CD4-positive, alpha-beta T cell (primary cell): Measurements from ENCODE around the gene CSTPP1. TPM values are rescaled to one million over a fixed set of nuclear protein-coding genes. Genes with fewer than 3 reads are reported as not detected.

ENCODE experiments used
- ATAC-seq: fragments of 200-7000 bp; cut with Tn5 transposase; one replicate; pipeline ENCODE4 v1.10.0; 2022; ENCODE audit warnings: mild to moderate bottlenecking; ENCODE audit not compliant: poor library complexity
- CTCF ChIA-PET: fragments of 350-600 bp; sonication (Branson Sonifier 250); formaldehyde crosslinking; loops from one replicate; lab custom pipeline; 2021; ENCODE audit warnings: antibody characterized with exemption, inconsistent platforms; lab: Charles Lee
- POLR2A ChIA-PET: fragments of 350-600 bp; sonication (Branson Sonifier 250); formaldehyde crosslinking; loops from one replicate; lab custom pipeline; 2021; ENCODE audit warnings: antibody characterized with exemption, inconsistent platforms; lab: Charles Lee
- DNase-seq, 14 experiments: peaks; one replicate each; pipeline ENCODE4 v3.0.0-alpha.2; 2013 to 2020; ENCODE audit warnings: mixed read lengths in 2 of 14
- H3K27ac ChIP-seq, 2 donors: one replicate each; pipeline versions ENCODE4 v1.5.1 to v1.7.0; 2013; ENCODE audit warnings: low read length in 2 of 2, low read depth in 1 of 2, mild to moderate bottlenecking in 1 of 2
- H3K27me3 ChIP-seq, 2 experiments: 1 replicate in 1 of 2; 2 replicates in 1 of 2; pipeline versions ENCODE4 v1.6.1 to v1.7.0; 2013; ENCODE audit warnings: low read length in 2 of 2, control low read depth in 1 of 2, mild to moderate bottlenecking in 1 of 2, moderate library complexity in 1 of 2; ENCODE audit not compliant: insufficient read depth in 2 of 2, control insufficient read depth in 1 of 2
- H3K36me3 ChIP-seq: one replicate; pipeline ENCODE4 v1.6.1; 2013; ENCODE audit warnings: low read length, control low read depth; ENCODE audit not compliant: insufficient read depth
- H3K4me1 ChIP-seq: one replicate; pipeline ENCODE4 v1.6.1; 2013; ENCODE audit warnings: low read length, control low read depth; ENCODE audit not compliant: insufficient read depth
- H3K4me3 ChIP-seq: one replicate; pipeline ENCODE4 v1.5.1; 2013; ENCODE audit warnings: mild to moderate bottlenecking, low read length, moderate library complexity
- H3K9me3 ChIP-seq, 2 experiments: 1 replicate in 1 of 2; 2 replicates in 1 of 2; pipeline versions ENCODE4 v1.6.1 to v1.7.0; 2013; ENCODE audit warnings: low read length in 2 of 2, mild to moderate bottlenecking in 2 of 2, control low read depth in 1 of 2, moderate library complexity in 1 of 2; ENCODE audit not compliant: control insufficient read depth in 1 of 2, insufficient read depth in 1 of 2
- H3K27ac Mint-ChIP-seq: one replicate; pipeline ENCODE4 v1.8.0; 2020; ENCODE audit warnings: mixed read lengths
- H3K27me3 Mint-ChIP-seq: one replicate; pipeline ENCODE4 v1.8.0; 2021; ENCODE audit warnings: mixed read lengths
- H3K36me3 Mint-ChIP-seq: one replicate; pipeline ENCODE4 v1.8.0; 2021; ENCODE audit warnings: low read depth, mixed read lengths
- H3K4me1 Mint-ChIP-seq: one replicate; pipeline ENCODE4 v1.8.0; 2021; ENCODE audit warnings: low read depth, mixed read lengths
- H3K4me3 Mint-ChIP-seq: one replicate; pipeline ENCODE4 v1.8.0; 2020; ENCODE audit warnings: mild to moderate bottlenecking, mixed read lengths
- H3K9me3 Mint-ChIP-seq: one replicate; pipeline ENCODE4 v1.8.0; 2020; ENCODE audit warnings: mixed read lengths
- CTCF ChIP-seq: fragments of 200-600 bp; IDR thresholded peaks from one replicate; pipeline ENCODE4 v1.8.0; 2022; ENCODE audit warnings: antibody characterized with exemption, mild to moderate bottlenecking
- intact Hi-C, 2 experiments: fragments of 100-400 bp; cut with DNase I in 1 of 2; cut with micrococcal nuclease in 1 of 2; formaldehyde crosslinking; loops; one replicate each; pipeline versions ENCODE4 v1.15.1 to v1.9.0; 2023 to 2025; cut with DNase I, micrococcal nuclease
- total RNA-seq, 174 experiments: library from RNA in 2 of 174; stranded (reverse) in 2 of 174; gene quantifications; one replicate each; pipeline ENCODE4 v1.2.3 and lab custom pipeline; 2021 to 2026

CSTPP1 gene
- total RNA-seq, 2 experiments from 2014 or later: 6.6 to 7.3 TPM

DNA sequence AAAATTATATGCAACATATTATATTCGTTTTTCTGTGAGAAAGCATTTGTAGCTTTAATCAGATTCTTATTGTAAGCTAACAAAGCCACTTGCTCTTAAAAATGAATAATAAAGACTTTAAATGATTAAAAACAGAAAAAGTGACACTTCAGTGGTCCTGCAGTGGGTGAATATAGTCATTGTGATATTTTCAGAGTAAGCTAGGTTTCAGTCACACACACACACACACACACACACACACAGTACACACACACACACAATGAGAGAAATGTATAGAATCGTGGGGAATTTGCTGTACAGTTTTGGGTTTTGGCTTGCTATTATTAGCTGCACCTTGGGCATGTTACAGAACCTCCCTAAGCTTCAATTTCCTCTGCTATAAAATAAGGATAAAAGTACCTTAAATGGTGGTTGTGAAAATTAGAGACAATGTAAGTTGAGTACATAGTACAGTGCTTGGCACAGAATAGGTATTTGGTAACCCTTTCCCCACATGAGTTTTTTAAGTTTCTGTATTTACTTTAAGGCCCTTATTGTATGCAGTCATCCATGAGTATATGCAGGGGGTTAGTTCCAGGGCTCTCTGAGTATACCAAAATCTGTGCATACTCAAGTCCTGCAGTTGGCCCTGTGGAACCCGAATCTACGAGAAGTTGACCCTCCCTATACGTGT lies 39.8 kb downstream of the CSTPP1 start:
- Histone ChIP-seq H3K27me3 (no peaks in the 10 kb centered on the region), H3K4me1 (no peaks in the 10 kb centered on the region), H3K9me3 (no peaks in the 10 kb centered on the region), H3K36me3 (no peaks in the 10 kb centered on the region), H3K27ac (no peak overlapping the region), H3K4me3 (no peak overlapping the region)
- Mint-ChIP-seq H3K4me1 (no peaks in the 10 kb centered on the region), H3K27me3 (no peaks in the 10 kb centered on the region), H3K9me3 (no peaks in the 10 kb centered on the region), H3K27ac (no peak overlapping the region), H3K36me3 (no peaks in the 10 kb centered on the region), H3K4me3 (no peak overlapping the region)
- intact Hi-C loops: no loop called here
- ChIA-PET POLR2A (no interaction called here), CTCF (interaction anchor here (0.6 kb wide), 1 partner anchor 115 kb away, joined by 4 read pairs; no protein-coding TSS in a partner anchor)
- ATAC-seq: no peak
- no peak for DNase-seq
- no peak for TF ChIP-seq CTCF

DNA sequence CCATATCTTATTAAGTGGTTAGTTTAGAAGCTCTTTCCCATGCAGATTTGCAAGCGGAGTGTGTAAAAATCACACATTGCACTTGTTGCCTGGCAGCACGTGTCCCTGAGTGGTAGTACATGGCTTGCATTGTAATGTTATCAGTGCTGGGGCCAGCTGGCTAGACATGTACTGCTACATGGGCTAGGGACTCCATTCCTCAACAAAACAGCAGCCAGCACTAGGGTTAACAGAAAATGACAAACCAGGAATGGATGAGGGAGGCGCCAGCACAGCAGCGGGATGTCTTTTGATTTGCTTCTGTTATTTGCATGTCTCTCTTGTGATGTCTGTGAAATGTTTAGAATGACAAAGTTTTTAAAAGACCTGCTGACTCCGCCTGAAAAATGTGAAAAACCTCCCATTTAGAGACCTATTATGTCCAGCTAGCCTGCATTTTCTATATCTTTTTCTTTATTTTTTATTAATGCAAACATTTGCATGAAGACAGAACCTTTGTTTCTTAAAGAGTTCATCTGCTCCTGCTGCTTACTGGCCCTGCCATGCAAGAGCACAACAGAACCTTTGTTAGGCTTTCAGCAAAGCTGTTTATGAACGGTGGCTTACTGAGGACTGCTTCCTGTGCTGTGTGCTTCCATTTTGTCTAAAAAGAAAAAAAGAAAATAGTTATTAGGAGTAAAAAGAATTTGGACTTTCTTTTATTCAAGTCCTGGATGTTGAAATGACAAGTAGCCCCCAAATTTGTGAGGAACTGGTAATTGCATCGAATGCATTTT lies 40.7 kb downstream of the CSTPP1 start:
- Mint-ChIP-seq H3K27me3 (no peaks in the 10 kb centered on the region), H3K4me3 (no peak overlapping the region), H3K9me3 (no peaks in the 10 kb centered on the region), H3K4me1 (no peaks in the 10 kb centered on the region), H3K27ac (no peak overlapping the region), H3K36me3 (no peaks in the 10 kb centered on the region)
- Histone ChIP-seq H3K4me1 (no peaks in the 10 kb centered on the region), H3K27me3 (no peaks in the 10 kb centered on the region), H3K36me3 (no peaks in the 10 kb centered on the region), H3K4me3 (no peak overlapping the region), H3K27ac (no peak overlapping the region), H3K9me3 (no peaks in the 10 kb centered on the region)
- ChIA-PET POLR2A (no interaction called here), CTCF (no interaction called here)
- intact Hi-C loops: no loop called here
- no peak for ATAC-seq
- TF ChIP-seq CTCF: no peak
- DNase-seq: no peak

DNA sequence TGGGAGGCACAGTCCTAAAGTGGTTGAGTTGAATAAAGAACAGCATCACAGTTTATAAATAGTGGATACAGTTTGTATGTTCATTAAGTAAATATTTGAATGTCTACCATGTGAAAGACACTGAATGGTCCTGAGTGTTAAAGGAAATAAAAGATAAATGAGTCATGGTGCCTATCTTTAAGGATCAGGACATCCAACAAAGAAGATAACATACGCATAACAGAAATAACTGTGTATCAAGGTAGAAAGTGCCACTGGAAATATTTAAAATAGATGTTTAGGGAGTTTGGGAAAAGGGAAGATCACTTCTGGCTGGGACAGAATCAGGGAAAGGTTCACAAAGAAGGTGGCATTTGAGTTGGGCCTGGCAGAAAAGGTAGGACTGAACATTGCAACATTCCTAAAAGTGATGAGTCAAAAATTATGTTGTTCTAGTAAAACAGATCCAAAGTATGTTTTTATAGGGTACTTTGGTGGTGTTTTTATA lies 41.5 kb downstream of the CSTPP1 start:
- Mint-ChIP-seq H3K4me1 (peaks cover under 1% of the 10 kb centered on the region), H3K27ac (no peak overlapping the region), H3K4me3 (no peak overlapping the region), H3K9me3 (no peaks in the 10 kb centered on the region), H3K27me3 (no peaks in the 10 kb centered on the region), H3K36me3 (no peaks in the 10 kb centered on the region)
- ChIA-PET POLR2A (no interaction called here), CTCF (no interaction called here)
- DNase-seq (no peak), ATAC-seq (no peak)
- H3K4me1 ChIP-seq: no peaks in the 10 kb centered on the region
- intact Hi-C loops: no loop called here
- H3K27ac ChIP-seq: no peak overlapping the region
- no peaks in the 10 kb centered on the region for H3K9me3 ChIP-seq
- no peaks in the 10 kb centered on the region for H3K27me3 ChIP-seq
- H3K4me3 ChIP-seq: no peak overlapping the region
- H3K36me3 ChIP-seq: no peaks in the 10 kb centered on the region
- no peak for TF ChIP-seq CTCF
